ENCODE data around the gene GPX4.

GPX4 gene

GRCh38 chr19:1149259-1150045 lies 45.7 kb downstream of the GPX4 start:
- DNase-seq (ENCODE audit: low read depth) = no peak

- no peak for DNase-seq (ENCODE audit: low read depth)
Measured at GRCh38 chr19:1150333-1151036, 46.7 kb downstream of the GPX4 start.

DNA sequence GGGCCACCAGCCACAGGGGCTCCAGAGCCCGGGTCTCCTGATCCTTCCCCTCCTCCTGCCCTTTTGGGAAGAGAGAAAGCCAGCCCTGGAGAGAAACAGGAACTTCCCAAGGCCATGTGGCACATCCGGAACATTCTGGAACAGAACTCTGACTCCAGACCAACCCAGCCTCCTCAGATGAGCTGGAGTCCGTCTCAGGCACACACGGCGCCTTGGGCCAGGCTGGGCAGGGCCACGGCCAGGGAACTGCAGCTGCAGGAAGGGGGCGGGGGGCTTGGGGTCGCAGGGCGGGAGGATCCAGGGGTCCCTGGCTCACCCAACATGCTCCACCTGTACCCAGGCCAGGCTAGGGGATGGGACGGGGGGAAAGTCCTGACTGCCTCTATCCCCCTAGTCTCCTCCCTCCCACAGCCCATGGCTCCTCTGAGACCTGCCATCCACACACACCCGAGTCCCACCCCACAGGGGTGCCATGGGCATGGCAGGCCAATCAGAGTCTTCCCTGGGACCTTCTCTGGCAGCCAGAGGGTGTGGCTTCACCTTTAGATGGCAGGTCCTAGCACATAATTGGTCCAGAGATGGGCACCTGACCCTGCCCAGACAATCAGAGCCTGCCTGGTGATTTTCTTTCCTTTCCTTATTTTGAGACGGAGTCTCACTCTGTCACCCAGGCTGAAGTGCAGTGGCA lies 47.4 kb downstream of the GPX4 start:
- no peak for DNase-seq (ENCODE audit: low read depth)

- no peak for DNase-seq (ENCODE audit: low read depth)
Measured at GRCh38 chr19:1151917-1152587, 48.3 kb downstream of the GPX4 start.

DNA sequence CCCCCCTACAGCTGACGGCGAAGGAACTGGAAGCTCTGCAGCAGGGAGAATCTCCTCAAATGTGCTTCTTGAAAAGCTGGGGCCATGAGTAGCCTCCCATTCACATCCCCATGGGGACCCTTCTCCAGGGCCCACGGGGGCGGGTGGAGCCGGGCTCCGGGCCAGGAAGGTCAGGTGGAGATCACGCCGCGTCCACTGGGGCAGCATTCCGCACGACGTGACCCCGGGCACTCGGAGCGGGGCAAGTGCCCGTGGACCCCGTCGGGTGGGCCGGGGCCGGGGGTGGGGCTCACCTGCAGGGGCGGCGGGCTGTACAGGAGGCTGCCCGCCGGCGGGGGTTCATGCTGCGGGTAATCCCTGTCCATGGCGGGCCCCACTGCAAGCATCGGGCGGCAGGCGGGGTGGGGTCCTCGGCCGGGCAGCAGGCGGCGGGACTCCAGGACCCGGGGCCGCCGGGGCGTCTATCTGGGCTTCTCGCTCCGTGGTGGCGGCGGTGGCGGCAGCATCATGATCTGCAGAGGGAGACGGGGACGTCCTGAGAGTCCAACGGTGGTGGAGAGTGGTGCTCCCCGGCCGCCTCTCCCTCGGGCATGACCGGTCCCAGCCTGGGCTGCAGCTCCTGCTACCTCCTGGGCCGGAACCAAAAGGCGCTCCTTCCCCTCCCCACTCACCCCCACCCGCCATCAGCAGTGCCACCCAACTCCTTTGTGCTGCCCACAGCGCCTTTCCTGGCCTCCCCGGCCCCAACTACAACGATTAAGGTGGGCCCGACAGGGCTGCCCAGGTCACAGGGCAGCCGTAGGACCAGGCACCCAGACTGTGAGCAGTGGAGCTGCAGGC lies 50.3 kb downstream of the GPX4 start:
- DNase-seq (ENCODE audit: low read depth) = no peak

DNA sequence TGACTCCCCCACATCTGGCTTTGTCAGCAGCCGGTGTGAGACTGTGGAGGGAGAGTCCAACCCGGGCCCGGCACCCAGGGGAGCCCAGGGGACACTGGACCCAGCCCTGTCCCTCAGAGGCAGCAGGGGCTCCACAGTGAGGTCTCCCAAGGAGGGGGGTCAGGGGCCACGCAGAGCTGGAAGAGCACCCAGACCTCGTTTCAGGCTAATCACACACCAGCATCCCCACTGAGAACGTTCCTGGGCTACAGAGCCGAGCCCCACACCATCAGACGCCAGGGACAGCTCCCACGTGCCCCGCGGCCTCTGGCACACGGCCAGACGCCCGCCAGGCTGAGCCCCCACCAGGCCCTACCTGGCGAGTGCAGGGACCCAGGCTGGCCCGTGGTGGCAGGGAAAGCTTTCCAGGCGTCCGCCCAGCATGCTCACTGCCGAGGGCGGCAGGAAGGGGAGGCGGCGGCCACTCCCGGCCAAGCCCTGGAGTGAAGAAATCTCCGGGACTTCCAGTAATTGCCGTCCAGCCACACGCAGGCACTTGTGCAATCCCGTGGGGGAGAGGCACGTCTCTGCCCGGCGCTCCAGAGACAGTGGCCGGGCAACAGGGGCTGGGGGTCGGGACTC lies 51.0 kb downstream of the GPX4 start:
- DNase-seq (ENCODE audit: low read depth) = no peak

DNA sequence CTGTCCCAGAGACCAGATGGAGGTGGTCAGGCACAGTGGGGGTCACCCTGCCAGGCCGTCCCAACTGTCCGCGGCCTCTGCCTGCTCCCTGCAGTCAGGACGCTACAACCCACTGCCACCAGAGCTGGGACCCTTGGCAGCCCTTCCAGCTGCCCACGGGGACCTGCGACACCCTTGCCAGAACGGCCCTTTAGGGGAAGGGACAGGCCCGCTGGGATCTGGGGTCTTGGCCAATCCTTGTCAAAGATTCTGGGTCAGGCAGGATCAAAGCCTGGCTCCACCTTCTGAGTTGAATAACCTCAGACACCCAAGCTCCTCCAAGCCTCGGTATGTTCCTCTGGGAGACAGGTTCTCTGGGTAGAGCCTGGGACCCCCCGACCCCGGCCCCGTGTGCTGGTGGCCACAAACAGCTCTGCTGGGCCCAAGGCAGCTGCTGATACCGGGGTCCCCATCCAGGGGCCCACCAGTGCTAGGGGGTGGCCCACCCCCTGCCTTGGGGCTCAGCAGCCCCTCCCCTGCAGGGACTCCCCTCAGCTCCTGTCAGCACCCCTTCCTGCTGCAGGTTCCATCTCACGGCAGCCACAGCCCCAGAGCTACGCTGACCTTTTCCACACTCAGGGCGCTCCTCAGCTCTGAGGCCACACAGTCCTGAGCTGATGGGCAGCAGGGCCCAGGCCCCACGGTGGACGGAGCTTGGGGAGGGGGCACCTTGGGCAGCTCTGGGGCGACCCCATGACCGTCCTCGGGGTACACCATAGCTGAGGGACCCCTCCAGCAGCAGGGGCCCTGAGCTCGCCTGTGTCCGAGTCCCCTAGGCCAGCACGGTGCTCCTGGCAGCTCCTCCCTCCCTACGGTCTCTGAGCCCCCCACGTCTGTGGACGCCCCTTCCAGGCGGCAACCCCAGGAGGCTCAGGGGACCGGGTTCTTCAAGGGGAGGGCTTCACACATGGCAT lies 51.8 kb downstream of the GPX4 start:
- no peak for DNase-seq (ENCODE audit: low read depth)
